Omental fat pad (tissue), 4 donors: Measurements from ENCODE around the gene HOXB8. TPM values are rescaled to one million over a fixed set of nuclear protein-coding genes. Genes with fewer than 3 reads are reported as not detected.

Source experiments
- ATAC-seq: fragments of 150-250 bp; one replicate; pipeline ENCODE4 v1.9.1; 2016; ENCODE audit warnings: mild to moderate bottlenecking, moderate library complexity; ENCODE audit not compliant: low FRiP score
- DNase-seq: peaks from one replicate; pipeline ENCODE4 v3.0.0-alpha.2; 2019; ENCODE audit warnings: low spot score
- CTCF ChIP-seq, 3 donors: fragments of 450-650 bp; IDR thresholded peaks; one replicate each; pipeline ENCODE4 v1.5.1; 2016 to 2017; ENCODE audit warnings: antibody characterized with exemption in 3 of 3, mild to moderate bottlenecking in 3 of 3, moderate library complexity in 2 of 3
- total RNA-seq, 4 donors: library from RNA; depleted of rRNA; stranded (reverse); fragments of >200 nt; gene quantifications; one replicate each; pipeline ENCODE4 v1.1.0, GENCODE V29; 2016

Gene HOXB8
- total RNA-seq, 4 donors from 2014 or later = 4.3 to 6.2 (median 5.0) TPM

DNA sequence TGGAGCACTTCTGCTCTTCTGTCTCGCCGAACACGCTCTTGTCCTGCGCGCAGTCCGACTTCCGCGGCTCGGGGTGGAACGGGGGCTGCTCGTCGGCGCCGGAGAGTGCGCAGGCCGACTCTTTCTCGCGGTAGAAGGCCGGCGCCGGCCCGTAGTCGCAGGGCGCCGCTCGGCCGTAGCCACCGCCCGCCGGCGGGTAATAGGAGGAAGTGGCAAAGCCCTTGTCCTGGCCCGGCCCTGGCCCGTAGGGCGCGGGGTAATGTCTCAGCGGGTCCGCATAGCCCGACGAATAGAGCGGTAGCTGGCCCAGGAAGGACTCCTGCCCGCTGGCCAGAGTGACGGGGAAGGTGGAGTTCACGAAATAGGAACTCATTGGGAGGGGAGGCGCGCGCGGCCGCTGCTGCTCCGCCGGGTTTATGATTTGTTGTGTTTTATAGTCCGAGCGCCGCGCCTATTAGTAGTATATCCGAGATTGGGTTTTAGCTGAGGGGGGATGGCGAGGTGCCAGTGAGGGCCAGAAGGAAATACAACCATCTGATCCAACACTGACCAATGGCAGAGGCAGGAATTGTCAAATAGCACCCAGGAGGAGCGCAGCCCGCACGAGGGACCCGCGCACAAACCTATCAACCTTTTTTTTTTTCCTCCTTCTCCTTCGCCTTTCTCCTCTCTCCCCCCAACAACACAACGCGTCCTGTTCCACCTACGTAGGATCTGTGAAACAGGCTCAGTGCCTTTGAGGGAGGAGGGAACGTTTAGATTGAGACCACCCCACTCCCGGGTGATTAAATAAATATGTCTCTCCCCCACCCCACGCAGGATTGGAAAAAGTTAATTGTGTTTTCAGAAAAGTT is 17.1 kb downstream of the HOXB8 start:
- DNase-seq (no peak), ATAC-seq (peak; percentile 34)
- no peak for TF ChIP-seq CTCF (IDR thresholded peaks at IDR 0.05)

- ATAC-seq (no peak), DNase-seq (no peak)
- no peak for TF ChIP-seq CTCF (IDR thresholded peaks at IDR 0.05)
Measured at GRCh38 chr17:48597528-48597777, 17.6 kb downstream of the HOXB8 start.

GRCh38 chr17:48596735-48597527 is 18.2 kb downstream of the HOXB8 start:
- TF ChIP-seq CTCF (IDR thresholded peaks at IDR 0.05) = no peak
- DNase-seq = no peak
- ATAC-seq = no peak

DNA sequence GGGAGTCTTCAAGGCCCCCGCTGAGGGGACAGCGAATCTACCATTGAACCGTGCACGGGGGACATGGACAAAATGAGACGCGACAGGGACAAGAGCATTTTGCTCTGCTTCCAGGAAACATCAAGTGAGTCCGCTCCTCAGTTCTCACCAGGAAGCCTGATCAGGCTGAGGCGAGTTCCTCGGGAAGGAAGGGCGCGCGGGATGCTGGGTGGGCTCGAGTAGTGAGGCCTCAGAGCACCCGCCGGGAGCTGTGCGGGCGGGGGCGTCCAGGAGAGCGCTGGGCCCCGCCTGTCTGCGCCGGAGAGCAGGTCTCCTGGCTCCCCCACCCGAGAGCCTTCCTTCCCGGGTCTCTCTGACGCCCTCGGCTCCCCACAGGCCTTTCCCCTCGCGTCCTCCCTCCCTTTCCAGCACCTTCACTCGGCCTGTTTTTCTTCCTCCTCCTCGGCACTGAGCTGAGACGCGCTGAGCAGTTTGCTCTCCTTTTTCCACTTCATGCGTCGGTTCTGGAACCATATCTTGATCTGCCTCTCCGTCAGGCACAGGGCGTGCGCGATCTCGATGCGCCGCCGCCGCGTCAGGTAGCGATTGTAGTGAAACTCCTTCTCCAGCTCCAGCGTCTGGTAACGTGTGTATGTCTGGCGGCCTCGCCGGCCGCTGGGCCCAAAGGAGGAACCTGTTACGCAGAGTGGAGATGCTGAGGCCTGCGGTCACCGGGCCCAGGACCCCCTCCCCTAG is 18.9 kb downstream of the HOXB8 start:
- DNase-seq (no peak), ATAC-seq (no peak)
- no peak for TF ChIP-seq CTCF (IDR thresholded peaks at IDR 0.05)

DNA sequence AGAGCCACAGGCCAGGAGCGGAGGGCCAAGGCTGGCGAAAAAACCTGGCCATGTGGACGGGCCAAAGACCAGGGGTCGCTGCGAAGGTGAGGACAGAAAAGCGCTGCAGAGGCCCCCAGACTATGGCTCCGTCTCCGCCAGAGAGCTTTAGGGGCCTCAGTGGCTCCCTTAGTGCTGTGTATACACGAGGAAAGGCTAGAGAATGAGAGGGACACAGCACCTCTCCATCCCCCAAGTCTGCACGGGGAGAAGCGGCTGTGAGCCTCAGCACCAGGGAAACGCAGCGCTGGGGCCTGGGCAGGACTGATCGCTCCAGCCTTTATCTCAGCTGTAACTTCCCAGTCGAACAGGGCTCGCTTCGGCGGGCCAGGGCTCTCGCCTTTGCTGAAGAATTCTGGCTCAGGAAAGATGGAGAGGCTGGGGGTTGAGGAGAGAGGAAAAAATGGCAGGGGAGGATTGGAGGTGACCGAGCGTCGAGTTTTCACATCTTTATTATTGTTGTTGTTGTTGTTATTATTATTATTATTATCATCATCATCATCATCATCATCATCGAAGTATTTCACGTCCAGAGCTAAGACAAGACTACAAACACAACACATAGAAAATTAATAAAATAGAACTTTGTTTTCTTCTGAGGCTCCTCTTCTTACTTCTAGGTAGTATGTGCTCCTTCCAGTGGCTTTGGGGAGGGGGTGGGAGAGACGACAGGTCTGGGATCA is 19.7 kb downstream of the HOXB8 start:
- ATAC-seq = no peak
- DNase-seq = no peak
- TF ChIP-seq CTCF (IDR thresholded peaks at IDR 0.05) = no peak

GRCh38 chr17:48594538-48595277 is 20.4 kb downstream of the HOXB8 start:
- ATAC-seq (no peak), DNase-seq (no peak)
- TF ChIP-seq CTCF (IDR thresholded peaks at IDR 0.05) = no peak
